Left ventricle myocardium inferior (tissue), 1 donor: Measurements from ENCODE around the gene LDHAL6B. TPM values are rescaled to one million over a fixed set of nuclear protein-coding genes. Genes with fewer than 3 reads are reported as not detected.

Experiments
- DNase-seq: peaks from one replicate; pipeline ENCODE4 v3.0.0-alpha.2; 2020
- H3K27ac ChIP-seq: fragments of 200-600 bp; replicated peaks from 2 replicates; pipeline ENCODE4 v1.8.0; 2021
- H3K27me3 ChIP-seq: fragments of 200-600 bp; 2 replicates; pipeline ENCODE4 v1.8.0; 2021; ENCODE audit warnings: low read depth
- H3K36me3 ChIP-seq: fragments of 200-600 bp; 2 replicates; pipeline ENCODE4 v1.8.0; 2021
- H3K4me1 ChIP-seq: fragments of 200-600 bp; 2 replicates; pipeline ENCODE4 v1.8.0; 2021
- H3K4me3 ChIP-seq: fragments of 200-600 bp; 2 replicates; pipeline ENCODE4 v1.8.0; 2021; ENCODE audit warnings: mild to moderate bottlenecking, moderate library complexity
- H3K9me3 ChIP-seq: fragments of 200-600 bp; replicated peaks from 2 replicates; pipeline ENCODE4 v1.8.0; 2021
- CTCF ChIP-seq: fragments of 200-600 bp; IDR thresholded peaks from 2 replicates; pipeline ENCODE4 v1.8.0; 2021; ENCODE audit warnings: antibody characterized with exemption, mild to moderate bottlenecking, borderline replicate concordance
- intact Hi-C: fragments of 100-400 bp; cut with micrococcal nuclease; formaldehyde crosslinking; loops from one replicate; pipeline ENCODE4 v1.11.0; 2022
- microRNA-seq: library from miRNA; unstranded; fragments of <30 nt; microRNA quantifications from one replicate; pipeline ENCODE4 v1.2.0, GENCODE V29; 2020
- total RNA-seq: library from RNA; stranded (reverse); fragmentation: NEBNext Ultra II Directional; extraction: Animal tissue kit (Norgen Biotek cat#: 25700); gene quantifications from one replicate; pipeline ENCODE4 v1.2.1, GENCODE V29; 2021
- donor health status: DM: no; HTN: yes; CAD: no; lungs with severe emphysema.

Gene LDHAL6B
- total RNA-seq, 1 donor from 2014 or later: not detected

- H3K27ac ChIP-seq: no peak overlapping the region
- no peak for TF ChIP-seq CTCF
- intact Hi-C loops: no loop called here
- H3K36me3 ChIP-seq: peaks cover 24% of the 10 kb centered on the region
- H3K4me3 ChIP-seq: no peak overlapping the region
- H3K27me3 ChIP-seq: no peaks in the 10 kb centered on the region
- H3K4me1 ChIP-seq: peaks cover 7% of the 10 kb centered on the region
- no peaks in the 10 kb centered on the region for H3K9me3 ChIP-seq
- DNase-seq: no peak
Measured at GRCh38 chr15:59251001-59251845, 44.6 kb downstream of the LDHAL6B start.

GRCh38 chr15:59252137-59252536, 45.5 kb downstream of the LDHAL6B start:
- Histone ChIP-seq H3K4me3 (no peak overlapping the region), H3K9me3 (no peaks in the 10 kb centered on the region), H3K4me1 (peaks cover 7% of the 10 kb centered on the region), H3K36me3 (peaks cover 26% of the 10 kb centered on the region), H3K27me3 (no peaks in the 10 kb centered on the region), H3K27ac (no peak overlapping the region)
- TF ChIP-seq CTCF: no peak
- intact Hi-C loops: no loop called here
- DNase-seq: no peak

GRCh38 chr15:59255680-59256336, 49.2 kb downstream of the LDHAL6B start:
- no peak overlapping the region for H3K4me3 ChIP-seq
- no peaks in the 10 kb centered on the region for H3K9me3 ChIP-seq
- H3K4me1 ChIP-seq: no peaks in the 10 kb centered on the region
- H3K27me3 ChIP-seq: no peaks in the 10 kb centered on the region
- intact Hi-C loops: no loop called here
- H3K27ac ChIP-seq: no peak overlapping the region
- DNase-seq: no peak
- no peak for TF ChIP-seq CTCF
- H3K36me3 ChIP-seq: peaks cover 33% of the 10 kb centered on the region

- intact Hi-C loops: no loop called here
- no peak for DNase-seq
- no peak for TF ChIP-seq CTCF
- H3K4me1 ChIP-seq: no peaks in the 10 kb centered on the region
- no peaks in the 10 kb centered on the region for H3K9me3 ChIP-seq
- H3K27me3 ChIP-seq: no peaks in the 10 kb centered on the region
- no peak overlapping the region for H3K27ac ChIP-seq
- H3K36me3 ChIP-seq: peaks cover 33% of the 10 kb centered on the region
- H3K4me3 ChIP-seq: no peak overlapping the region
Measured at GRCh38 chr15:59256482-59256881, 49.8 kb downstream of the LDHAL6B start.

GRCh38 chr15:59257140-59257539, 50.5 kb downstream of the LDHAL6B start:
- Histone ChIP-seq H3K4me3 (no peak overlapping the region), H3K9me3 (no peaks in the 10 kb centered on the region), H3K4me1 (no peaks in the 10 kb centered on the region), H3K27me3 (no peaks in the 10 kb centered on the region), H3K36me3 (peaks cover 33% of the 10 kb centered on the region), H3K27ac (no peak overlapping the region)
- TF ChIP-seq CTCF: no peak
- DNase-seq: no peak
- intact Hi-C loops: no loop called here

Small RNA genes lying within 50 kb of the gene (microRNA-seq; reads per million reads assigned to microRNA genes)
- gene MIR2116: 1.6 reads per million

Other genes with a start within 250 kb of the LDHAL6B start
- gene RNF111, start 219.2 kb upstream of the LDHAL6B start, total RNA-seq: 20.3 TPM
- gene CCNB2, start 101.7 kb upstream of the LDHAL6B start, total RNA-seq: 0.55 TPM
- 23.6 TPM for gene MYO1E, start 166.0 kb downstream of the LDHAL6B start, total RNA-seq
- 2.9 TPM for gene FAM81A, start 231.3 kb downstream of the LDHAL6B start, total RNA-seq